GM23248 (cell line): ENCODE data around the gene TNNI3.

Experiments used
- EZH2 ChIP-seq: fragments of 200-600 bp; sonication (generic); IDR thresholded peaks from 2 replicates; pipeline ENCODE4 v1.6.1; 2018; ENCODE audit warnings: antibody characterized with exemption, mild to moderate bottlenecking; ENCODE audit not compliant: insufficient read depth, poor library complexity, severe bottlenecking
- EZH2phosphoT487 ChIP-seq: fragments of 200-600 bp; sonication (generic); IDR thresholded peaks from 2 replicates; pipeline ENCODE4 v1.6.1; 2018; ENCODE audit warnings: antibody characterized with exemption, moderate library complexity, mild to moderate bottlenecking, low read depth; ENCODE audit not compliant: insufficient read depth

DNA sequence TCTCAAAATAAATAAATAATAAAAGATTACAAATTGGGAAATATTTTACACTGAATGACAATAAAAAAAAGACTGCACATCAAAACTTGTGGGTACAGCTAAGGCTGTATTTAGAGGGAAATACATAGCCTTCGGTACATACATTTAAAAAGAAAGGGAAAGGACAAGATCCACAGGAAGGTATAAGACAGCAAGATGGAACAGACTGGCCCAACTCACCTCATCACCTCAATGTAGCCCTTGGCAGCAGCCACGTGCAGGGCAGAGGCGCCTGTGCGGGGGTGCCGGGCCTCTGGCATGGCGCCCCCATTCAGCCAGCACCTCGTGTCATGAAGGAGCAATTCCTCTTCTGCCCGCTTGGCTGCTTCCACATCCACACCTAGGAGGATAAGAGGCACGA lies 54.3 kb downstream of the TNNI3 start:
- TF ChIP-seq EZH2 (no peak), EZH2phosphoT487 (no peak)
